NCI-H2196 (cell line): ENCODE measurements around the gene HAND2.

Experiments
- DNase-seq: peaks from one replicate; lab custom pipeline; 2025; ENCODE audit not compliant: unreplicated experiment; lab: John Stamatoyannopoulos, UW

HAND2 gene

DNA sequence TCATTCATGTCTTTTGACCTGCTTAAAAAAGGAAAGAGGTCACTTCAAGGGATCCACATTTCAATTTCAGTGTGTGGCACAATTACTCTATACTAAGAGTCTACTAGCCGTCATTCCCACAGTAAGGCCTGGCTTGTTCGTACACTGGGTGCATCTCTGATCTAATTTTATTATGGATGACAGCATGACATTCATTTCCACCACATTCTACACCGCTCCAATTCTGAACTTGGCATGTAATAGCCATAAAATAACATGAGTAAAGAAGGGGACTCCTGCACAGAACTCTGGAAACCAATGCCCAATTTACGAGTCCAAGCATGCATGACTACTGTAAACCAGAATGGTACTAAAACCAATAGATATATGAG lies 51.1 kb downstream of the HAND2 start:
- no peak for DNase-seq

DNA sequence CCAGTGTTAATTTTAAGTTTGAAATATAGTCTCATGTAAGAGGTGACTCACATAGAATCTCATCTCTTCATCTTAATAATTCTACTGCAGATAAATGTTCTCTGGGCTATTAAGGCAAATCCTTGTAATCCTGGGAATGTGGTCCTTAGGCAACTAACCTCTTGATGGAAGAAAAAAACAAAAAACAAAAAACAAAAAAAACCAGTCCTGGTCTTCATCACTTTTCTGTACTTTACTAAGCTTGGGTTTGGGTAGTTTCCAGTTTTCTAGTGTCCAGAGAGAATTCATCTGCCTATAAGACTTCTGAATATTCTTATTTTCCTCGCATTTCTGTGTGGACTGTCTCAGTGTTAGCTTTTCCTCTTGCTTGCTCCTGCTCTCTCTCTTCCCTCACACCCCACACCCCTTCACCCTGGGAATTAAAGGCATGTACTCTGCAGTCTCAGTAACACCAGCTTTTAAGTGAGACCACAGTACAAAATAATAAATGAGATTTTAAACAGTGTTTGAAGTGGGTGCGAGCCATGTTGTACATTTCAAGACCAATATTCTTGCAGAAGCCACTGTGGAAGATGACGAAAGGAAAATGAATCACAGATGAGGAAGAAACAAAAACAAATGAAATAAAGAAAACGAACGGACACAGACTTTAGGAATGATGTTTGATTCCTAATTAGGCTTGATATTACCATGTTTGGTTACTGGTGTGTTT lies 51.7 kb downstream of the HAND2 start:
- DNase-seq = no peak

DNA sequence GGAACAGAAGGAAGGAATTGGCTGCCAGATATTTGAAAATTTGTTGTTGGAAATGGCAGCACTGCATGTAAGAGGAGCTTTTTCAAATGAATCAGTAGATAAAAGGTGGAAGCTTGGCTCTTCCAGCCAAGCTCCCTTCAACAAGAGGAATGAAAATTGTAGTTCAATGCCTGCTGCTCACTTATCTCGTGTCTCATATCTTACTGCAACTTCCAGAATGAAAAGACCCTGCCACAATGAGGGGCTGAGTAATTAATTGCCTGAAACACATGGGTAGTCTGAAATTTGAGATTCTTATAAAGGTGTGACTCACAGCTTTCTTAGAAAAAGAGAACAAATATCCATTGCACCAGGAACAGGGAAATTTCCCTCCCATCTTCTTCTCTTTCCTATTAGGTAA lies 53.0 kb downstream of the HAND2 start:
- no peak for DNase-seq
